IPS-20b (cell line): ENCODE measurements around the gene MEA1.
"Not testable (repeated sequence)": the region's sequence is repeated elsewhere in the genome, so short reads cannot be mapped to it uniquely, and the experiment has no call there.

Experiments used
- H3K27ac ChIP-seq: one replicate; pipeline ENCODE4 v1.5.1; 2013; ENCODE audit warnings: low read length
- H3K27me3 ChIP-seq: 2 replicates; pipeline ENCODE4 v1.6.1; 2013; ENCODE audit warnings: mild to moderate bottlenecking, low read length, inconsistent platforms; ENCODE audit not compliant: insufficient read depth
- H3K36me3 ChIP-seq: 2 replicates; pipeline ENCODE4 v1.6.1; 2013; ENCODE audit warnings: low read depth, mild to moderate bottlenecking, inconsistent platforms, low read length, moderate library complexity; ENCODE audit not compliant: insufficient read depth
- H3K4me1 ChIP-seq: 2 replicates; pipeline ENCODE4 v1.6.1; 2013; ENCODE audit warnings: mild to moderate bottlenecking, control low read depth, inconsistent platforms, low read length, moderate library complexity; ENCODE audit not compliant: insufficient read depth
- H3K4me3 ChIP-seq: 2 replicates; pipeline ENCODE4 v1.5.1; 2013; ENCODE audit warnings: mild to moderate bottlenecking, low read length, inconsistent platforms
- H3K9ac ChIP-seq: 2 replicates; pipeline ENCODE4 v1.6.1; 2013; ENCODE audit warnings: low read depth, mild to moderate bottlenecking, inconsistent platforms, low read length, moderate library complexity
- H3K9me3 ChIP-seq: 2 replicates; pipeline ENCODE4 v1.6.1; 2013; ENCODE audit warnings: mild to moderate bottlenecking, low read depth, low read length, inconsistent platforms; ENCODE audit not compliant: insufficient read depth

Gene MEA1

DNA sequence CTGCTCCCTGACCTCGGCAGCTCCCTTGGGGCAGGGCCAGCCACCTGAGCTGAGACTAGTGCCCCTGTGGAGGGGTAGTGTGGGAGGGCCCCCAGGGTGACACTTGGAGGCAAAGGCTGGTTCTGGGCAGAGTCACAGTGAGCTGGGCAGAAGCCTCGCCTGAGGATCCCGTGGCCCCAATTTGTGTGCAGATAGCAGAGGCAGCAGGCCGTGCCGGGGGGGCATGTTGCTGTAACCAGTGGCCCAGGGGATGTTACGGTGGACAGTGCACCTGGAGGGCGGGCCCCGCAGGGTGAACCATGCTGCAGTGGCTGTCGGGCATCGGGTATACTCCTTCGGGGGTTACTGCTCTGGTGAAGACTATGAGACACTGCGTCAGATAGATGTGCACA, 3.2 kb upstream of the MEA1 start:
- Histone ChIP-seq H3K27me3 (no peaks in the 10 kb centered on the region), H3K4me3 (no peak overlapping the region), H3K36me3 (peaks cover 46% of the 10 kb centered on the region), H3K9ac (no peak overlapping the region), H3K4me1 (peaks cover 22% of the 10 kb centered on the region; the same call in 1 of the 2 replicates), H3K27ac (no peak overlapping the region), H3K9me3 (no peaks in the 10 kb centered on the region)

DNA sequence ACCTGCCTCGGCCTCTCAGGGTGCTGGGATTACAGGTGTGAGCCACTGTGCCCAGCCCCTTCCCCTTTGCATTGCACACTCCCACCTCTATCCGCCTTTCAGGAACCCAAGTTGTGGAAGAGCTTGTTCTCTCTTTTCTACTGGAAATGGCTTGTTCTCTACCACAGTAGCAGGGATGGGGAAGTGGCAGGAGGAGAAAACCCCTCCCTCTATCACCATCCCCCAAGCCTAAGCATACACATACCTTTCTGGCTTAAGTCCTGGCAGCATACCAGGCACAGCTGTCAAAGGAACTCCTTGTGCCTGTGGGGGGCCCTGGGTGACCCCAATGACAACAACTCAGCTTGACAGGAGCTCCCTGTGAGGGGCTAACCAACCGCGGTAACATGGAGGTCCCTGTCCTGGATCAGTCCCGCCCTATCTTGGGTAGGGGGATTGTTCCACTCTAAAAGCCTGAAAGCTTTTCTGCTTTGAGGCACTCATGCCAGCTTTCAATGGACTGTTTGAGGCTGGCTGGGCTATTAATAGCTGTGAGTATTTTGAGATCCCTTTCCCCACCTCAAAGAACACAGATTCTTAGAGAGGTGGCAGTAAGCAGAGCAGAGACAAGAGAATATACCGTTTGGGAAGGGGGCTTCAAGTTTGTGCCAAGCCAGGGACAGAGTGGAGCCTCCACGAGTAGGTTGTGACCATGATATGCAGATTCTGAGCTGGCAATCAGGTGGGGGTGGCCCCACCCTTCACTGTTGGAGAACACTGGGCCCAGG, 2.6 kb upstream of the MEA1 start:
- Histone ChIP-seq H3K4me3 (no peak overlapping the region), H3K4me1 (peaks cover 22% of the 10 kb centered on the region; the same call in 1 of the 2 replicates), H3K9me3 (no peaks in the 10 kb centered on the region), H3K27ac (no peak overlapping the region), H3K27me3 (no peaks in the 10 kb centered on the region), H3K36me3 (peaks cover 52% of the 10 kb centered on the region), H3K9ac (no peak overlapping the region)

DNA sequence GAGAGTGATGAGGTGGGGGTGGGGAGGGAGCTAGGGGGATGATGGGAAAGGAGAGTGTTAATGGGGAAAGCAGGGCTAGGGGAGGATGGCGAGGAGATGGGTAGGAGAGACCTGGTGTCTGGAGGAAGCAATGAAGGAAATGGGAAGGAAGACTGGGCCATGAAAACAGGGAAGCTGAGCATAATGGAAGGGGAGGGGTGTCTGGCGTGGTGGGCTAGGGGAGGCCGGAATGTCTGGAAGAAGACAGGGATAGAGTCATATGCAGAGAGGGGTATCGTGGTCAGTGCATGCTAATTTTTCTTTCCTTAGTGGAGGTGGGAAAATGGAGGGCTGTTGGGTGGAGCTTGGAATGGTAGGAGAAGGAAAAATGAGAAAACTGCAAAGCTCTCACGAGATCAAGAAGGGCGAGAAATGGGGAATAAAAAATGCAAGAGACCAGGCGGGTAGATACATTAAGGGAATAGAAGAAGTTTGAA, 726 bp upstream of the MEA1 start:
- Histone ChIP-seq H3K4me1 (peaks cover 15% of the 10 kb centered on the region; the same call in 1 of the 2 replicates), H3K9me3 (no peaks in the 10 kb centered on the region), H3K27ac (peak overlapping the region; percentile 64), H3K9ac (peak overlapping the region; percentile 91), H3K36me3 (peaks cover 58% of the 10 kb centered on the region), H3K4me3 (peak overlapping the region; percentile 99), H3K27me3 (no peaks in the 10 kb centered on the region)

DNA sequence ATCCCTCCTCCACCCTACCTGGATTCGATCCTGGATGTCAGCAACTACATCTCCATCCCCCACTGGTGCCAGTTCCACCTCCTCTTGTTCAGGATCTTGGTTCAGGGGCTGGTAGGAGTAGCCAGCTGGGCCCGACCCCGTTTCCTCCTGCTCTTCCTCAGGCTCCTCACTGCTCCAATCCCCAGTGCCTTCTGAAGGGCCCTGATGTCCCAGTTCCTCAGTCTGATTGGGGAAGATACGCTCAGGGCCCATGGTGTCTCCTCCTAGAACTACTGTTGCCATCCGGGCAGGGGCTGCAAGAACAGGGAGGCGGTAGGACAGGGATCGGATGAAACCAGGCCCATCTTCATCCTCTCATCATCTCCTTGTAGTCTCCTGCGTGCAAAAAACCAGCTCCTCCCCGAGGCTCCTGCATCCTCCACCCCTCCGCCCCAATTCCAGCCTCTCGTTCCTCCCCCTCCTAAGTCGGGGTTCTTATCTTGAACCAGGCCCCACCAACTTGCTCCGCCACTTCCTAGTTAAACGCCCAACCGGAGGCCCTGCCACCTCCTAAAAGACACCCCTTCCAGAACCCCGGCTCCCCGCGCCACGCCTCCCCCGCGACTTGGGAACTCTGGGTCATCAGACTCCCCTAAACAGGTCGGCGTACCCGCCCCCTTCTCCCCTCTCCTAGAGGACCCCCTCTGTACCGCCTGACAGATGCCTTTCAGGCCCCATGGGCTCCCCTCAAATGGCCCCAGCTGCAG, 476 bp downstream of the MEA1 start:
- no peaks in the 10 kb centered on the region for H3K27me3 ChIP-seq
- no peaks in the 10 kb centered on the region for H3K9me3 ChIP-seq
- H3K4me1 ChIP-seq: peaks cover 15% of the 10 kb centered on the region; the same call in 1 of the 2 replicates
- peak overlapping the region; percentile 99 for H3K4me3 ChIP-seq
- H3K27ac ChIP-seq: no peak overlapping the region
- peaks cover 58% of the 10 kb centered on the region for H3K36me3 ChIP-seq
- H3K9ac ChIP-seq: peak overlapping the region; percentile 91

DNA sequence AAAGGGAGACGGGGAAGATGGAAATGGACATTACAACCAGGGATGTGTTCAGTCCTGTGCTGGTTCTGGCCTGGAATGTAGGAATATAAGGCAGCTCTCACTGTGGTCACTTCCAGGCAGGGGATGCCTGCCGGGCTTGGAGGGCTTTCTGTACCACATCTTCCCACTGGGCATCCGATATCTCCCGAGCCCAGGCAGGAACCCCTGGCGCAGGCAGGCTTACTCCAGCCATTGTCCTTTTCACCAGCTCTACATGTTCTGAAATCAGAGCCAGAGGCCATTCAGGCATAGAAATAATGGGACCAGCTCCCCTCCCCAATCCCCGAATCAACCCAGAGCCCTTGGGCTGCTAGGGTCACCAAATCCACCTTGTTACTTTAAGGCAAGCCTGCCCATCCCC, 1.4 kb downstream of the MEA1 start:
- H3K4me3 ChIP-seq: peak overlapping the region; percentile 99
- no peak overlapping the region for H3K27ac ChIP-seq
- no peaks in the 10 kb centered on the region for H3K27me3 ChIP-seq
- H3K4me1 ChIP-seq: peaks cover 15% of the 10 kb centered on the region; the same call in 1 of the 2 replicates
- peaks cover 58% of the 10 kb centered on the region for H3K36me3 ChIP-seq
- no peaks in the 10 kb centered on the region for H3K9me3 ChIP-seq
- H3K9ac ChIP-seq: peak overlapping the region; percentile 91

DNA sequence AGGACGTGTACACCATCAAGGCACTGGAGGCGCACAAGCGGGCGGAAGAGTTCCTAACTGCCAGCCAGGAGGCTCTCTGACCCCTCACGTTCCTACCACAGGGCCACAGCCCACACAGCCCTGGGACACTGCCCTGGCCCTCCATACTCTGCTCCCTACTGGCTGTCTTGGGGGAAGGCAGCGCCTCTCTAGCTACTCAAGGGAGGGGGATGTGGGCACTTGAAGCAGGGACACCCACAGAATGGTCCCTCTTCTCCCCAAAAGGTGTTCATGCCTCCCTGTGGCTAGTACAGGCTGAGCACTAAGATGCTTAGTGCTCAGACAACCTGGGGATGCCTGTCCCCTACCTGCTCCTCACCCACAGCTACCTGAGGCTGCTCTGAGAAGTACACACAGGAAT, 2.5 kb downstream of the MEA1 start:
- Histone ChIP-seq H3K36me3 (peaks cover 63% of the 10 kb centered on the region), H3K4me1 (peaks cover 15% of the 10 kb centered on the region; the same call in 1 of the 2 replicates), H3K9me3 (no peaks in the 10 kb centered on the region), H3K4me3 (no peak overlapping the region), H3K9ac (no peak overlapping the region), H3K27ac (no peak overlapping the region), H3K27me3 (no peaks in the 10 kb centered on the region)

DNA sequence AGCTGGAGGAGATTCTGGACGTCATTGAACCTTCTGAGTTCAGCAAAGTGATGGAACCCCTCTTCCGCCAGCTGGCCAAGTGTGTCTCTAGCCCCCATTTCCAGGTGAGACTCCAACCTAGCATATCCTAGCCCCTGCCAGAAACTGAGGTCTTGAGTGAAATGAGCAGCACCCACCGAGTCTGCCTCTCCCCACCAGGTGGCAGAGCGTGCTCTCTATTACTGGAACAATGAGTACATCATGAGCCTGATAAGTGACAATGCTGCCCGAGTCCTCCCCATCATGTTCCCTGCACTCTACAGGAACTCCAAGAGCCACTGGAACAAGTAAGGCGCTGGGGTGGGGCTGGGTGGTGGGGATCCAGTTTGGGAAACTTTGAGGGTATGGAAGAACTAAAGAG, 4.6 kb downstream of the MEA1 start:
- no peak overlapping the region for H3K27ac ChIP-seq
- no peaks in the 10 kb centered on the region for H3K9me3 ChIP-seq
- no peak overlapping the region for H3K4me3 ChIP-seq
- no peak overlapping the region for H3K9ac ChIP-seq
- H3K4me1 ChIP-seq: peaks cover 10% of the 10 kb centered on the region; the same call in 1 of the 2 replicates
- no peaks in the 10 kb centered on the region for H3K27me3 ChIP-seq
- H3K36me3 ChIP-seq: peaks cover 70% of the 10 kb centered on the region

DNA sequence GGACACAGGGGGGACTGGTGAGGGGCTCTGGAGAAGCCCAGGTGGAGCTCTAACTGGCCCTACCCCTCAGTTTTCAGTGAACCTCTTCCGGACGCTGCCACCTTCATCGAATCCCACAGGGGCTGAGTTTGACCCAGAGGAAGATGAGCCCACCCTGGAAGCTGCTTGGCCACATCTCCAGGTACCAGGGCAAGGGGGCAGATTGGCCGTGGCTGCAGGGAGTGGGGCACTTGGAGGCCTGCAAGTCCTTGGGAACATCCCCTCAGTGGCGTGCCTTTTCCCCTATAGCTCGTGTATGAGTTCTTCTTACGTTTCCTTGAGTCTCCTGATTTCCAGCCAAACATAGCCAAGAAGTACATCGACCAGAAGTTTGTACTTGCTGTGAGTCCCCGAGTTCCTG, 6.6 kb downstream of the MEA1 start:
- Histone ChIP-seq H3K4me1 (peaks cover 1% of the 10 kb centered on the region; the same call in 1 of the 2 replicates), H3K27ac (no peak overlapping the region), H3K9me3 (no peaks in the 10 kb centered on the region), H3K36me3 (peaks cover 64% of the 10 kb centered on the region), H3K9ac (no peak overlapping the region), H3K27me3 (no peaks in the 10 kb centered on the region), H3K4me3 (no peak overlapping the region)

DNA sequence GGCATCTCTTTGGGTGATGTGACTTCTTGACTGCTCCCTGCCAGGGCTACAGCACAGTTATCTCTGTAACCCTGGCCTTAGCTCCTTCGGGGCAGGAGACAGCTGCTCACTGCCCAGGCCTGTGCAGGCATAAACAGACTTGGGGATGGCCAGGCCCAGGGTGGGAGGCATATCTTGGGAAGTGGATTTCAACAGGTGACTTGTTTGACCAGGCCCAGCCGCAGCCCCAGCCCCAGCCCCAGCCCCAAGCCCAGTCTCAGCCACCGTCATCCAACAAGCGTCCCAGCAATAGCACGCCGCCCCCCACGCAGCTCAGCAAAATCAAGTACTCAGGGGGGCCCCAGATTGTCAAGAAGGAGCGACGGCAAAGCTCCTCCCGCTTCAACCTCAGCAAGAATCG, 7.5 kb downstream of the MEA1 start:
- Histone ChIP-seq H3K36me3 (peaks cover 55% of the 10 kb centered on the region), H3K27ac (no peak overlapping the region), H3K9me3 (no peaks in the 10 kb centered on the region), H3K27me3 (no peaks in the 10 kb centered on the region), H3K4me1 (no peaks in the 10 kb centered on the region), H3K9ac (no peak overlapping the region), H3K4me3 (no peak overlapping the region)

DNA sequence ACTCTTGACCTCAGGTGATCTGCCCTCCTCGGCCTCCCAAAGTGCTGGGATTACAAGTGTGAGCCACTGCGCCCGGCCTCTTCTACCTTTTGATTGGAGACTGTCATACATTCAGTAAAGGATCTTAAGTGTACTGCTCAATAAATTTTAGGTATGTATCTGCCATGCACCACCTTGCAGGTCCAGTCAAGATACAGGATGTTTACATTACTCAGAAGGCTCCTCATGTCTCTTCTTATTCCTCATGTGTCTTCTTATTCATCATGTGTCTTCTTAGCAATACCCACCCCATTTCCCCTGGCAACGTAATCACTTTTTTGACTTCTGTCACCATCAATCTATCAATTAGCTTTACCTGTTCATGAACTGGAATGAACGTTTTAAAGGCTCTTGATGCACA, 7.9 kb downstream of the MEA1 start:
- no peak overlapping the region for H3K27ac ChIP-seq
- peaks cover 51% of the 10 kb centered on the region for H3K36me3 ChIP-seq
- H3K4me1 ChIP-seq: no peaks in the 10 kb centered on the region

DNA sequence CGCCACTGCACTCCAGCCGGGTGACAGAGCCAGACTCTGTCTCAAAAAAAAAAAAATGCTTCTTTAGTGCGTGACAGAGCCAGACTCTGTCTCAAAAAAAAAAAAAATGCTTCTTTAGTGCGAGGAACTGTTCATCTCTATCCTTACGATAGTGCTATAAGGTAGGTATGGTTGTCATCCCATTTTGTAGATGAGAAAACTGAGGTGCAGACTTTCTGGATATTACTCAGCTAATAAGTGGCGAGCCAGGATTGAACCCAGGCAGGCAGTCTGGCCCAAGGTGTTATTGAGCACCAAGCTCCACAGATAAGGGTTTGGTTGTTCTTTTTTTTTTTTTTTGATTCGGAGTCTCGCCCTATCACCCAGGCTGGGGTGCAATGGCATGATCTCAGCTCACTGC, 11.9 kb downstream of the MEA1 start:
- no peak overlapping the region for H3K9ac ChIP-seq
- H3K36me3 ChIP-seq: peaks cover 11% of the 10 kb centered on the region; the same call in 1 of the 2 replicates
- no peaks in the 10 kb centered on the region for H3K4me1 ChIP-seq
- no peaks in the 10 kb centered on the region for H3K27me3 ChIP-seq
- H3K9me3 ChIP-seq: no peaks in the 10 kb centered on the region
- no peak overlapping the region for H3K4me3 ChIP-seq
- H3K27ac ChIP-seq: no peak overlapping the region

More for the DNA sequence above, 7.9 kb downstream of the MEA1 start:
- Histone ChIP-seq H3K4me3 (no peak overlapping the region), H3K9ac (no peak overlapping the region), H3K9me3 (no peaks in the 10 kb centered on the region), H3K27me3 (no peaks in the 10 kb centered on the region)

DNA sequence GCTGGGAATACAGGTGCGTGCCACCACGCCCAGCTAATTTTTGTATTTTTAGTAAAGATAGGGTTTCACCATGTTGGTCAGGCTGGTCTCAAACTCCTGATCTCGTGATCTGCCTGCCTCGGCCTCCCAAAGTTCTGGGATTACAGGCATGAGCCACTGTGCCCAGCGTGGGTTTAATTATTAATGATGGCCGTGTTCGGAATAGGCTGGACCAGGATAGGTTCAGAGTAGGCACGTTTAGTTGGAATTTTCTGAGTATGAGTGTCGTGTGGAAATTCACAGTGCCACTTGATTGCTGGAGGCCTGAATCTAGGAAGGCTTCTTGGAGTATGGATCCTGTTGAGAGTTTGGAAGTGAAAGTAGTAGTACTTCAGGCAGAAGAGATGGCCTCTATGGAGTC, 15.5 kb downstream of the MEA1 start:
- H3K9me3 ChIP-seq, H3K27ac ChIP-seq, H3K4me1 ChIP-seq, H3K27me3 ChIP-seq, H3K4me3 ChIP-seq, H3K36me3 ChIP-seq, H3K9ac ChIP-seq: not testable (repeated sequence)
